Panc1 (cell line): ENCODE data around the gene PRPS1.

Experiments used
- CTCF ChIP-seq: fragments of 450-650 bp; IDR thresholded peaks from 2 replicates; pipeline ENCODE4 v1.5.1; 2017; ENCODE audit warnings: mild to moderate bottlenecking
- POLR2AphosphoS5 ChIP-seq: IDR thresholded peaks from 2 replicates; pipeline ENCODE4 v1.6.1; 2012; ENCODE audit warnings: mild to moderate bottlenecking, low read depth, low read length, moderate library complexity
- REST ChIP-seq, 2 experiments: IDR thresholded peaks; 2 replicates each; pipeline ENCODE4 v1.6.1; 2011 to 2012; ENCODE audit warnings: low read depth in 2 of 2, control low read depth in 1 of 2, low read length in 1 of 2, mild to moderate bottlenecking in 1 of 2, moderate library complexity in 1 of 2; ENCODE audit not compliant: insufficient read depth in 1 of 2

GRCh38 chrX:107686026-107686425 lies 57.7 kb downstream of the PRPS1 start:
- TF ChIP-seq CTCF (no peak), POLR2AphosphoS5 (no peak), REST (IDR thresholded peaks at IDR 0.05; ENCODE audit: insufficient read depth in 1 of 2, low read depth in 2 of 2, low read length in 1 of 2) (no peak)
